ENCODE data around the gene CABP1. TPM values are rescaled to one million over a fixed set of nuclear protein-coding genes. Genes with fewer than 3 reads are reported as not detected.
A peak's percentile ranks its signal among the peaks of the same experiment; 100 is the strongest.
"Not testable (repeated sequence)": the region's sequence is repeated elsewhere in the genome, so short reads cannot be mapped to it uniquely, and the experiment has no call there.

CABP1 gene
- under 1 TPM in 2 of 3 donors, not detected in 1; 0.18 to 0.26 TPM for total RNA-seq

GRCh38 chr12:120639771-120640721, at the start of gene CABP1:
Gene CABP1, plus strand, starts transcription at chr12:120640626. Its CDS starts 60 bp downstream, at chr12:120640686.
- H3K36me3 Mint-ChIP-seq (ENCODE audit: insufficient read depth): no peaks in the 10 kb centered on the region
- ATAC-seq (peak; percentile 87), DNase-seq (peak; percentile 71)
- peak within 1 kb of the TSS; percentile 72 for H3K4me3 Mint-ChIP-seq
- no peaks in the 10 kb centered on the region for H3K9me3 Mint-ChIP-seq
- H3K4me1 Mint-ChIP-seq (ENCODE audit: low read depth): peaks cover 8% of the 10 kb centered on the region
- H3K27me3 Mint-ChIP-seq (ENCODE audit: low read depth): peaks cover 47% of the 10 kb centered on the region

DNA sequence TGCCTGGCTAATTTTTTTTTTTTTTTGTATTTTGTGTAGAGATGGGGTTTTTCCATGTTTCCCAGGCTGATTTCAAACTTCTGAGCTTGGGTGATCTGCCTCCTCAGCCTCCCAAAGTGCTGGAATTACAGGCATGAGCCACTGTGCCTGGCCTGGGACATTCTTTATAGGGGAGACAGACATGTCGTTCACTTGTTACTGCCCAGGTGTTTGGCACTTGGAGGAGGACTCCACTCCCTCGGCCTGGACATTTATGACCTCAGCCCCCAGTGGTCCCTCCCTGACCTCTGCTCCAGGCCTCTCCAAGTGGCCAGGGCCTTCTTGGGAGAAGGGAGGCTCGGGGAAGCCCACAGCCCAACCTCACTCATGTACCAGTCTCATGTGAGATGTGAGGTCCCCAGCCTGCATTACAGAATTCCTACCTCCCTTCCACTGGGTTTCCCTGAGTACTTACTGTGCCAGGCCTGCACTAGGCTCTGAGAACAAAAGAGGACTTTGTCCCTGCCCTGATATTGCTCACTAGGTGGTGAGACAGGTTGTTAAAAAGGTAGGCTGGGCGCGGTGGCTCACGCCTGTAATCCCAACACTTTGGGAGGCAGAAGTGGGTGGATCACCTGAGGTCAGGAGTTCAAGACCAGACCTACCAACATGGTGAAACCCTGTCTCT, 49.6 kb upstream of the CABP1 start:
- Mint-ChIP-seq H3K36me3 (ENCODE audit: insufficient read depth) (no peaks in the 10 kb centered on the region), H3K27me3 (ENCODE audit: low read depth) (no peaks in the 10 kb centered on the region), H3K9me3 (no peaks in the 10 kb centered on the region), H3K4me1 (ENCODE audit: low read depth) (no peaks in the 10 kb centered on the region), H3K4me3 (no peak overlapping the region)
- ATAC-seq (no peak), DNase-seq (no peak)

- H3K4me1 Mint-ChIP-seq (ENCODE audit: low read depth): no peaks in the 10 kb centered on the region
- H3K36me3 Mint-ChIP-seq (ENCODE audit: insufficient read depth): no peaks in the 10 kb centered on the region
- no peaks in the 10 kb centered on the region for H3K27me3 Mint-ChIP-seq (ENCODE audit: low read depth)
- DNase-seq: no peak
- no peaks in the 10 kb centered on the region for H3K9me3 Mint-ChIP-seq
- no peak overlapping the region for H3K4me3 Mint-ChIP-seq
- no peak for ATAC-seq
Measured at GRCh38 chr12:120592121-120593049, 48.0 kb upstream of the CABP1 start.

GRCh38 chr12:120596901-120597300, 43.5 kb upstream of the CABP1 start:
- ATAC-seq: no peak

DNA sequence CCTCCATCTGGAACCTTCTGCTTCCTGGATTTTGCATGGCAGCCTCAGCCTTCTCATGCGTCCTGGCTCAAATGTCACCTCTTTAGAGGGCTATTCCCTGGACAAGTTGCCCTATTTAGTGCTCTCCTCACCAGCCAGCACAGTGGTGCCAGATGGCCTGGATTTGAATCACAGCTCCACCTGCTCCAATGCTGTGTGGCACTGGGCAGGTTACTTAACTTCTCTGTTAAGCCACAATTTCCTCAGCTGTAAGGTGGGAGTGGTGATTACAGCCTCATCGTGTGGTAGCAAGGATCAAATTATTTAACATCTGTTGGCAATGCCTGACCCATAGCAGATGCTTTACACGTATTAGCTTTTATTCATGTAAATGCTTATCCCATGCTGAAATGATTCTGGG, 42.6 kb upstream of the CABP1 start:
- Mint-ChIP-seq H3K9me3 (no peaks in the 10 kb centered on the region), H3K36me3 (ENCODE audit: insufficient read depth) (no peaks in the 10 kb centered on the region), H3K4me1 (ENCODE audit: low read depth) (no peaks in the 10 kb centered on the region), H3K27me3 (ENCODE audit: low read depth) (no peaks in the 10 kb centered on the region), H3K4me3 (no peak overlapping the region)
- DNase-seq: no peak
- ATAC-seq: no peak

More at GRCh38 chr12:120596901-120597300, 43.5 kb upstream of the CABP1 start:
- H3K36me3 Mint-ChIP-seq (ENCODE audit: insufficient read depth): no peaks in the 10 kb centered on the region
- no peaks in the 10 kb centered on the region for H3K9me3 Mint-ChIP-seq
- no peak for DNase-seq
- no peaks in the 10 kb centered on the region for H3K27me3 Mint-ChIP-seq (ENCODE audit: low read depth)
- no peaks in the 10 kb centered on the region for H3K4me1 Mint-ChIP-seq (ENCODE audit: low read depth)
- H3K4me3 Mint-ChIP-seq: no peak overlapping the region

GRCh38 chr12:120598674-120599463, 41.6 kb upstream of the CABP1 start:
- DNase-seq (no peak), ATAC-seq (no peak)
- no peak overlapping the region for H3K4me3 Mint-ChIP-seq
- H3K9me3 Mint-ChIP-seq: no peaks in the 10 kb centered on the region
- H3K4me1 Mint-ChIP-seq (ENCODE audit: low read depth): no peaks in the 10 kb centered on the region
- H3K27me3 Mint-ChIP-seq (ENCODE audit: low read depth): peaks cover 2% of the 10 kb centered on the region
- no peaks in the 10 kb centered on the region for H3K36me3 Mint-ChIP-seq (ENCODE audit: insufficient read depth)

DNA sequence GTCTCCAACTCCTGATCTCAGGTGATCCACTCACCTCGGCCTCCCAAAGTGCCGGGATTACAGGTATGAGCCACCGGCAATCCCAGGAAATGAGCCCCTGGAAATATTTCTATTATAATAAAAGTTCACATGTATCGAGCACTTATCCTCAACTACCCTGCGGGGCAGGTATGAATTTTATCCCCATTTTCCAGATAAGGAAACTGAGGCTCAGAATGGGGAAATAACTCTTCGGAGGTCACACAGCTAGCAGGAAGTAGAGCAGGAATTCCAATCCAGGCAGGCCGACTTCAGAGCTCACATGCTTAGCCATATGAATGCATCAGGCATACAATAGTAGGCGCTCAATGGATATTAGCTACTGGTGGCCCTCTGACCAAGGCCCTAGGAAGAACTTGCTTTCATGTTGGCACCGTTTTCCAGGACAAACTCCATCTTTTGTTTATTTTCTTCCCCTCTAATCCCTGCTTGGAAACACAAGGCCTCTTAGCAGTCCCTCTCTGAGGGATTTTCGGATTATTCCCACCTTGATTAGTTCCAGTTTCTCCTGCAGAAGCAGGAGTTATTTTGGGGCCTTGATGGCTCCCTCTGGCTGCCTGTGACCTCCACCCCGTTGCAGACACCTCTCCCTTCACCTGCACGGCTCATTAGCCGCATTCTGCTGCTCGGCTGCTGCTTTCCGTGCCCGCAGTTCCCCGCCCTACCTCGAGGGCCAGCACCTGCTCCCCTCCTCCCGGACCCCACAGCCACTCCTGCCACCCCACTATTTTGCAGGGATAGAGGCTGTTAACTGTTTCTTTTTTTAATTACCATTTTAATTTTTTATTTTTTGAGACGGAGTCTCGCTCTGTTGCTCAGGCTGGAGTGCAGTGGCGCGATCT, 40.5 kb upstream of the CABP1 start:
- peaks cover 2% of the 10 kb centered on the region for H3K27me3 Mint-ChIP-seq (ENCODE audit: low read depth)
- no peaks in the 10 kb centered on the region for H3K4me1 Mint-ChIP-seq (ENCODE audit: low read depth)
- H3K36me3 Mint-ChIP-seq (ENCODE audit: insufficient read depth): no peaks in the 10 kb centered on the region
- ATAC-seq: no peak
- H3K9me3 Mint-ChIP-seq: no peaks in the 10 kb centered on the region
- DNase-seq: no peak
- no peak overlapping the region for H3K4me3 Mint-ChIP-seq

- not testable (repeated sequence) for H3K27me3 Mint-ChIP-seq (ENCODE audit: low read depth); H3K4me1 Mint-ChIP-seq (ENCODE audit: low read depth); DNase-seq; H3K36me3 Mint-ChIP-seq (ENCODE audit: insufficient read depth); H3K9me3 Mint-ChIP-seq; H3K4me3 Mint-ChIP-seq; ATAC-seq
Measured at GRCh38 chr12:120602416-120602815, 38.0 kb upstream of the CABP1 start.

- no peaks in the 10 kb centered on the region for H3K36me3 Mint-ChIP-seq (ENCODE audit: insufficient read depth)
- ATAC-seq (no peak), DNase-seq (no peak)
- H3K4me1 Mint-ChIP-seq (ENCODE audit: low read depth): peaks cover 9% of the 10 kb centered on the region
- no peaks in the 10 kb centered on the region for H3K27me3 Mint-ChIP-seq (ENCODE audit: low read depth)
- H3K9me3 Mint-ChIP-seq: no peaks in the 10 kb centered on the region
- no peak overlapping the region for H3K4me3 Mint-ChIP-seq
Measured at GRCh38 chr12:120610560-120610959, 29.9 kb upstream of the CABP1 start.

DNA sequence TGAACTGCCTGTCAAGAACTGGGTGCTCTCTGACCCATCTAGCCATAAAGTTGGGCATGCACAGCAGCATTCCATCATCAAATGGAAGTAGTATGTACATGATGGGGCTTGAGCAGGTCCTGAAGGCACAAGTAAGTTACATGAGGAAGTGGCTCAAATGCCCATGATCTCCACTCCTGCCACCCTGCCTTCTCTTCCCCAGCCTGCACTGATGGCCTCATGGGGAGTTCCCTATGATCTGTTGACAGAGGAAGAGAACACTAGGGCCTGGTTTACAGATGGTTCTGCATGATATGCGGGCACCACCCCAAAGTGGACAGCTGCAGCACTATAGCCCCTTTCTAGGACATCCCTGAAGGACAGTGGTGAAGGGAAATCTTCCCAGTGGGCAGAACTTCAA, 28.9 kb upstream of the CABP1 start:
- not testable (repeated sequence) for DNase-seq; H3K9me3 Mint-ChIP-seq; ATAC-seq; H3K4me3 Mint-ChIP-seq; H3K4me1 Mint-ChIP-seq (ENCODE audit: low read depth); H3K27me3 Mint-ChIP-seq (ENCODE audit: low read depth); H3K36me3 Mint-ChIP-seq (ENCODE audit: insufficient read depth)

GRCh38 chr12:120614848-120615247, 25.6 kb upstream of the CABP1 start:
- ATAC-seq: peak; percentile 60 to 63
- peaks cover 11% of the 10 kb centered on the region for H3K4me1 Mint-ChIP-seq (ENCODE audit: low read depth)
- no peaks in the 10 kb centered on the region for H3K9me3 Mint-ChIP-seq
- peaks cover 15% of the 10 kb centered on the region for H3K27me3 Mint-ChIP-seq (ENCODE audit: low read depth)
- no peaks in the 10 kb centered on the region for H3K36me3 Mint-ChIP-seq (ENCODE audit: insufficient read depth)
- no peak for DNase-seq
- H3K4me3 Mint-ChIP-seq: no peak overlapping the region

- Mint-ChIP-seq H3K27me3 (ENCODE audit: low read depth) (peaks cover 23% of the 10 kb centered on the region), H3K4me1 (ENCODE audit: low read depth) (peaks cover 11% of the 10 kb centered on the region)
- not testable (repeated sequence) for DNase-seq; H3K36me3 Mint-ChIP-seq (ENCODE audit: insufficient read depth); H3K9me3 Mint-ChIP-seq; ATAC-seq; H3K4me3 Mint-ChIP-seq
Measured at GRCh38 chr12:120617193-120617592, 23.2 kb upstream of the CABP1 start.

DNA sequence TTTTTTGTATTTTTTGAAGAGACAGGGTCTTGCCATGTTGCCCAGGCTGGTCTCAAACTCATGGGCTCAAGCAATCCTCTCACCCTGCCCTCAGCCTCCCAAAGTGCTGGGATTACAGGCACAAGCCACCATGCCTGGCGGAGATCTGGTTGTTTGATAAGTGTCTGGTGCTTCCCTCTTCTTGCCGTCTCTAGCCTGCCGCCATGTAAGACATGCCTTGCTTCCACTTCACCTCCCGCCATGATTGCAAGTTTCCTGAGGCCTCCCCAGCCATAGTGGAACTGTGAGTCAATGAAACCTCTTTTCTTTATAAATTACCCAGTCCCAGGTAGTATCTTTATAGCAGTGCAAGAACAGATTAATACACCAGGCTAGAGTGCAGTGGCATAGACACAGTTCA, 22.7 kb upstream of the CABP1 start:
- DNase-seq; H3K36me3 Mint-ChIP-seq (ENCODE audit: insufficient read depth); ATAC-seq; H3K9me3 Mint-ChIP-seq; H3K4me3 Mint-ChIP-seq: not testable (repeated sequence)
- H3K4me1 Mint-ChIP-seq (ENCODE audit: low read depth): peaks cover 11% of the 10 kb centered on the region
- H3K27me3 Mint-ChIP-seq (ENCODE audit: low read depth): peaks cover 23% of the 10 kb centered on the region
